ENCODE data around the gene EFCAB11.

EFCAB11 gene

DNA sequence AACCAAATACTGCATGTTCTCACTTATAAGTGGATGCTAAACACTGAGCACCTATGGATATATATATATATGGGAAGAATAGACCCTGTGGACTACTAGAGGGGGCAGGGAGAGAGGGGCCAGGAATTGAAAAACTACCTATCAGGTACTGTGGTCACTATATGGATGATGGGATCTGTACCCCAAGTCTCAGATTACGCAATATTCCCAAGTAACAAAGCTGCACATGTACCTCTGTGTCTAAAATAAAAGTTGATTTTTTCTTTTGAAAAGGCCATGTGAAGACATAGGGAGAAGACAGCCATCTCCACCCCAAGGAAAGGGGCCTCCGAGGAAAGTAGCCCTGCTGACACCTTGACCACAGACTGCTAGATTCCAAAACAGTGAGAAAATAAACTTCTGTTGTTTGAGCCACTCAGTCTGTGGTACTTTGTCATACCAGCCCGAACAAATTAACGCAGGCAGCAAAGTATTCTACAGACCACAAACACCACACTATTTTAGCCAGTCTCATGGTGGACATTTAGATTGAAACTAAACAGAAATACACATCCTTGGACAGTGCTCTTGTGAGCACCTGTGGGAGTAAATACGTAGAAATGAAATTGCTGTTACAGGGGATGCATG lies 197.1 kb downstream of the EFCAB11 start:
- TF ChIP-seq, protein P1, sequence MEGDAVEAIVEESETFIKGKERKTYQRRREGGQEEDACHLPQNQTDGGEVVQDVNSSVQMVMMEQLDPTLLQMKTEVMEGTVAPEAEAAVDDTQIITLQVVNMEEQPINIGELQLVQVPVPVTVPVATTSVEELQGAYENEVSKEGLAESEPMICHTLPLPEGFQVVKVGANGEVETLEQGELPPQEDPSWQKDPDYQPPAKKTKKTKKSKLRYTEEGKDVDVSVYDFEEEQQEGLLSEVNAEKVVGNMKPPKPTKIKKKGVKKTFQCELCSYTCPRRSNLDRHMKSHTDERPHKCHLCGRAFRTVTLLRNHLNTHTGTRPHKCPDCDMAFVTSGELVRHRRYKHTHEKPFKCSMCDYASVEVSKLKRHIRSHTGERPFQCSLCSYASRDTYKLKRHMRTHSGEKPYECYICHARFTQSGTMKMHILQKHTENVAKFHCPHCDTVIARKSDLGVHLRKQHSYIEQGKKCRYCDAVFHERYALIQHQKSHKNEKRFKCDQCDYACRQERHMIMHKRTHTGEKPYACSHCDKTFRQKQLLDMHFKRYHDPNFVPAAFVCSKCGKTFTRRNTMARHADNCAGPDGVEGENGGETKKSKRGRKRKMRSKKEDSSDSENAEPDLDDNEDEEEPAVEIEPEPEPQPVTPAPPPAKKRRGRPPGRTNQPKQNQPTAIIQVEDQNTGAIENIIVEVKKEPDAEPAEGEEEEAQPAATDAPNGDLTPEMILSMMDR (IDR thresholded peaks at IDR 0.05; ENCODE audit: low read depth, low read length) = no peak
- no peak overlapping the region for H3K4me3 ChIP-seq (ENCODE audit: low read depth, low read length)

DNA sequence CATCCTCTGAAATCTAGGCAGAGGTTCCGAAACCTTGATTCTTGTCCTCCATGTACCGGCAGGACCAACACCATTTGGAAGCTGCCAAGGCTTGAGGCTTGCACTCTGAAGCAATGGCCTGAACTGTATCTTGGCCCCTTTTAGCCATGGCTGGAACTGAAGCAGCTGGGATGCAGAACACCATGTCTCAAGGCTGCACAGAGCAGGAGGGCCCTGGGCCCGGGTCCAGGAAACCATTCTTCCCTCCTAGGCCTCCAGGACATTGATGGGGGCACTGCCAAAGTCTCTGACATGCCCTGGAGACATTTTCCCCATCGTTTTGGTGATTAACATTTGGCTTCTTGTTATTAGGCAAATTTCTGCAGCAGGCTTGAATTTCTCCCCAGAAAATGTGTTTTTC lies 198.7 kb downstream of the EFCAB11 start:
- TF ChIP-seq, protein P1 (IDR thresholded peaks at IDR 0.05; ENCODE audit: low read depth, low read length) = no peak
- no peak overlapping the region for H3K4me3 ChIP-seq (ENCODE audit: low read depth, low read length)

DNA sequence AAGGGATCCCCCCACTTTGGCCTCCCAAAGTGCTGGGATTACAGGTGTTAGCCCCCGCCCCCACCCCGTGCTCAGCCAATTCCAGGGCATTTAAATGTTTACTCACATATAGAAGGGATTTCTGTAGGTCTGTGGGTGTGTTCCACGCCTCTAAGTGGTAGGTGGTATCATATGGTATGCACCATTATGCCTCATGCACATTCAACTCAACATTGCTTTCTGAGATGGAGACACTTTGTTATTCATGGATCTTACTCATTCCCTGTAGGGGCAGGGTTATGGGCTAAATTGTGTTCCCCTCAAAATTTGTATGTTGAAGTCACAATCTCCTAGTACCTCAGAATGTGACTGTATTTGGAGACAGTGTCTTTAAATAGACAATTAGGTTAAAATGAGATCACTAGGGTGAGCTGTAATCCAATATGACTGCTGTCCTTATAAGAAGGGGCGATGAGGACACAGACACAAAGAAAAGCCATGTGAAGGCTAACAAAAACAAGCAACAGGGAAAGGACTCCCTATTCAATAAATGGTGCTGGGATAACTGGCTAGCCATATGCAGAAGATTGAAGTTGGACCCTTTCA lies 200.6 kb downstream of the EFCAB11 start:
- TF ChIP-seq, protein P1 (IDR thresholded peaks at IDR 0.05; ENCODE audit: low read depth, low read length) = no peak
- H3K4me3 ChIP-seq (ENCODE audit: low read depth, low read length) = no peak overlapping the region

DNA sequence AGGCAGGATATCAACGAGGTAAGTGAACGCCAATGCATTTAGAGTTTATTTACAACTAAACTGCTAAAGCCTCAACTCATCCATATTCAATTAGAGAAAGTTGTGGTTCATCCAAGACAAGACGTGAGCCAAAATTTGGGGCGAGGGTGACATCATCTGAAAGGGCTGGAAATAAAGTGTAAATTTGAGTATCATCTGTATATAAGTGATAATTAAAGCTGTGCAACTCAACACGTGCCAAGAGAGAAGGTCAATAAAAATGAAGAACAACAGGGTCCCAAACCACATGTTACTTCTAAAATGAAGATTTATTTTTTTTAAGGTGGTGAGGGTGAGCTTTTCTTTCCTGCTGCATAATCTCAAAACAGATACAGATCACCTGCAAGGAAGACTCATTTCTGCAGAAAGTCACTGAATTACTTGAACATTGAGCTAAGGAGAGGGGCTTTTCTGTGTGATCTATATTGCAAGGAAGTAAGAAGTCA lies 203.6 kb downstream of the EFCAB11 start:
- TF ChIP-seq, protein P1 (IDR thresholded peaks at IDR 0.05; ENCODE audit: low read depth, low read length) = no peak
- no peak overlapping the region for H3K4me3 ChIP-seq (ENCODE audit: low read depth, low read length)

DNA sequence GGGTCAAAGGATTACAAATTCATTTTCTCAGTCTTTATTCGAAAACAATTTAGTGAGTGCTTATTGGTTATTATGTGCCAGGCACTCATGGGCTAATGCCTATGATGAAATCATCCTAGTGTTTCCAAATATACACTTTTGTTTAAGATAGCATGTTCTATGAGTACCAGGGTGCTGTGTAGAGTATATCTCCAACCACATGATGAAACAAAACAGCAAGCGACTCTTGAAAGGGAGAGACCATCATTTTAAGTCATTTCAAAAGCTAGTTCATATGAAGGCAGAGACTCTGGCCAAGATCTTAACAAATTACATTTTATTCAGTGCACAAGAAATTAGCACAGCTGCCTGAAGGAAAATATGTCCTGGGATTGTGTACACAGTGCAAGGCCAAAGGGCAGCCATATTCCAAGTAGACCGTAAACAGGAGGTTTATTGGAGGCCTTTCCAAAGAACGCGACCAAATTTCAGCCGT lies 204.2 kb downstream of the EFCAB11 start:
- no peak overlapping the region for H3K4me3 ChIP-seq (ENCODE audit: low read depth, low read length)
- TF ChIP-seq, protein P1 (IDR thresholded peaks at IDR 0.05; ENCODE audit: low read depth, low read length) = no peak

DNA sequence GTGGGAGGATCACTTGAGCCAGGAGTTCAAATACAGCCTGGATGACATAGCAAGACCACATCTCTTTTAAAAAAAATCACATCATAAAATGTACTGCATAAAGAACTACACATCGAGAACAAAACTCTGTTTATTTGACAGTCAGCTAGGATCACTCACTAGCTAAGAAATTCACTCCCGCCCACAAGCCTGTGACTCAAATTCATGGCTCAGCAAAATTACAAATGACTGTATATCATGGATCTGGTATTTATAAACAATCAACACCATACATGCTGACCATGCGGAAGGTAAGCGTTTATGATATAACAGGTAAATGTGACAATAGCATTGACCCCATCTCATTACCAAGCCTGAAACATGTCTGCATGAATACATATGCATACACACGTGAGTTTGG lies 206.5 kb downstream of the EFCAB11 start:
- H3K4me3 ChIP-seq (ENCODE audit: low read depth, low read length) = no peak overlapping the region
- TF ChIP-seq, protein P1 (IDR thresholded peaks at IDR 0.05; ENCODE audit: low read depth, low read length) = no peak

DNA sequence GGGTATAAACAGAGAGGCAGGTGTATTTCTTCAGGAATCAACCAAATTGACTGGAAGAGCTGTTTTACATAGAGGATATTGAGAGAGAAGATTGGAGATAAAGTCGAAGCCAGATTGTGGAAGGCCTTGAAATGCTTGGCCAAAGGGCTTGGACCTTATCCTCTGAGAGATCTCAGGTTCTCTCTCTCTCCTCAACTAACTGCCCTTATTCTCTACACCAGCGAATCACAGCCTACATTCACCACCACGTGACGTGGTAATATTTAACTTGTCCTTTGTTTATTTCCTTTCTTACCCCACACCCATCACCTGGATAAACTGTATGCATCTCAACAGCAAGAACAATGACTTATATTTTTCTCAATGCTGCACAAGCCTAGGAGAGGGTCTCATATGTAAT lies 207.4 kb downstream of the EFCAB11 start:
- TF ChIP-seq, protein P1 (IDR thresholded peaks at IDR 0.05; ENCODE audit: low read depth, low read length) = no peak
- H3K4me3 ChIP-seq (ENCODE audit: low read depth, low read length) = no peak overlapping the region

Measured in WI38 (cell line).